Retinal pigment epithelial cell (primary cell): Measurements from ENCODE around the gene WDR27.

Experiments used
- DNase-seq: peaks from one replicate; pipeline ENCODE4 v3.0.0-alpha.2; 2010; ENCODE audit warnings: low read depth
- H3K4me3 ChIP-seq: 2 replicates; pipeline ENCODE4 v1.5.1; 2011; ENCODE audit warnings: mild to moderate bottlenecking, low read length, control low read depth, moderate library complexity
- CTCF ChIP-seq: conservative IDR thresholded peaks from 2 replicates; pipeline ENCODE4 v1.5.1; 2011; ENCODE audit warnings: low read depth, low read length, control low read depth, inconsistent platforms

Gene WDR27

GRCh38 chr6:169575821-169576220 is 126.0 kb downstream of the WDR27 start:
- no peak for DNase-seq
- H3K4me3 ChIP-seq = no peak overlapping the region
- no peak for TF ChIP-seq CTCF

- TF ChIP-seq CTCF = no peak
- DNase-seq = no peak
- no peak overlapping the region for H3K4me3 ChIP-seq
These were observed 126.5 kb downstream of the WDR27 start for GRCh38 chr6:169575365-169575764.

- no peak for DNase-seq
- H3K4me3 ChIP-seq = no peak overlapping the region
- no peak for TF ChIP-seq CTCF
These were observed 127.4 kb downstream of the WDR27 start for GRCh38 chr6:169574420-169574819.

GRCh38 chr6:169573883-169574282 is 127.9 kb downstream of the WDR27 start:
- TF ChIP-seq CTCF = no peak
- no peak for DNase-seq
- no peak overlapping the region for H3K4me3 ChIP-seq

GRCh38 chr6:169571123-169571962 is 130.5 kb downstream of the WDR27 start:
- no peak for TF ChIP-seq CTCF
- H3K4me3 ChIP-seq = no peak overlapping the region
- DNase-seq = peak; percentile 65

GRCh38 chr6:169568314-169569087 is 133.3 kb downstream of the WDR27 start:
- no peak overlapping the region for H3K4me3 ChIP-seq
- no peak for TF ChIP-seq CTCF

More at GRCh38 chr6:169568314-169569087, 133.3 kb downstream of the WDR27 start:
- DNase-seq = no peak
